Left cardiac atrium (tissue), 4 donors: ENCODE data around the gene NTM. TPM values are rescaled to one million over a fixed set of nuclear protein-coding genes. Genes with fewer than 3 reads are reported as not detected.
A peak's percentile ranks its signal among the peaks of the same experiment; 100 is the strongest.

Experiments used
- ATAC-seq, 2 donors: fragments of 200-7000 bp; cut with Tn5 transposase; one replicate each; pipeline ENCODE4 v1.9.1; 2020; ENCODE audit warnings: mild to moderate bottlenecking in 2 of 2, moderate library complexity in 2 of 2
- DNase-seq: peaks from one replicate; pipeline ENCODE4 v3.0.0-alpha.2; 2020
- intact Hi-C, 2 donors: fragments of 100-400 bp; cut with DNase I; formaldehyde crosslinking; loops; one replicate each; pipeline versions ENCODE4 v1.14.1 to v1.15.1; 2022 to 2023
- total RNA-seq, 2 donors: library from RNA; stranded (reverse); fragmentation: NEBNext Ultra II Directional; extraction: Animal tissue kit (Norgen Biotek cat#: 25700); gene quantifications; one replicate each; pipeline ENCODE4 v1.2.1, GENCODE V29; 2021
- donor health status: DM: no; HTN: yes; CAD: no.
- donor health status: DM: no; HTN: yes; CAD: no; lungs with severe emphysema.
- donor health status: DM: yes; HTN: yes; CAD: no.
- donor health status: Dilated cardiomyopathy.

NTM gene
- total RNA-seq, 2 donors from 2014 or later: 21.5 to 37.4 TPM

DNA sequence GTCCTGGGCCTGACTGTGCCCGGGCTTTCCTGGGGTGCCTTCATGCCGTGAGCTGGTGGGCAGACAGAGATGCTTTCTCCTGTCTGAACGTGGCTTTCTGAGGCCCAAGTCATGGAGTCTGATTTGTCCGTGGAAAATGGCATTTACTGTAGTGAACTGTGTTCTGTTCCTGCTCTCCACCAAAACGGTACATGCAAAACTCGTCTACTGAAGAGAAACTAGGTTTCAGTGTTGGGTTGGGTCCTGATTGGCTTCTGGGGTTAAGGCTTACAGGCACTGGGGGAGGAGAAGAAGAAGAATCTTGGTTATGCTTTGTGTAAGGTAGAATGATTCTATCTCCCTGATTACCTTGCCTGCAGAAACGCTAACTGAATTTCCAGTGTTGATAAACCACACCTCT, 541.7 kb downstream of the NTM start:
- DNase-seq (no peak), ATAC-seq (no peak)
- intact Hi-C loops: loop anchor here in 1 of 2 donors (5.0 kb wide), 1 partner anchor 120 kb away; no protein-coding TSS in a partner anchor

DNA sequence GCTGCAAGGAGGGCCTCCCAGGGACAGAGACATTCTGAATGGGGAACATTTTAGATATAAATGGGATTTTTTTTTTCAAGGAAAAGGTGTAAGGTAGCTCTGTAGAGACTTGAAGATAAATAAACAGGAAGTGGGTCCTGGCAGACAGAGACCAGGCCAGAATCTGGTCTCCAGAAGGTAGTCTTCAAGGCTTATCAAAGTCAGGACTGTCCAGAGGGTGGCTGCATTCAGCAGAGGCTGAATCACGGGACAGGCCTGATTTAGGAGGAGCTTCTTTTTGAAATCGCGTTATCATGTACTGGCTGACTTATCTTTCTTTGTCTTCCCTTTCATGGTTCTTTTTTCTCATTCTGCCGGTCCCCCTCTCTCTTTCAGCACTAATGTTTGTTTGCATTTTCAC, 542.9 kb downstream of the NTM start:
- ATAC-seq: peak in 1 of 2 donors; percentile 13
- intact Hi-C loops: loop anchor here in 1 of 2 donors (5.0 kb wide), 1 partner anchor 119 kb away; no protein-coding TSS in a partner anchor

DNA sequence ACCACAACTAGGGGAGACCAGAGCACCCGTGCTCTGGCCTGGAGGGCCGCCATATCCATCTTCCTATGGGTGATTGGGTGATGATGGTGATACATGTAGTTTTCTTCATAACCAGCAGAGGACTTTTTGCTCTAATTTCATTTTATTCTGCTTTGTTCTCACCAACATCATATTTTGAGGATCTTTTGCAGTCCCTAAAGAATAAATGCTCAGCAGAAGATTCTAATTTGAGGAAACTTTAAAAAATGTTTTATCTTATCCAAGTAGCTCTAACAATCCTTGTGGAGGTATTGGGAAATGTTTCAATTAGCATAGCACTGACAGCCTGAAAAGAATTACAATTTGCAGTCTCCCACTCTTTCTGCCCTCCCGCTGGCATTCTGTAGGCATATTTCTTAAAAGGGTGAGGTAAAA, 544.0 kb downstream of the NTM start:
- ATAC-seq (no peak), DNase-seq (no peak)
- intact Hi-C loops: loop anchor here in 1 of 2 donors (5.0 kb wide), 1 partner anchor 118 kb away; no protein-coding TSS in a partner anchor

More for the DNA sequence above, 542.9 kb downstream of the NTM start:
- DNase-seq: no peak

DNA sequence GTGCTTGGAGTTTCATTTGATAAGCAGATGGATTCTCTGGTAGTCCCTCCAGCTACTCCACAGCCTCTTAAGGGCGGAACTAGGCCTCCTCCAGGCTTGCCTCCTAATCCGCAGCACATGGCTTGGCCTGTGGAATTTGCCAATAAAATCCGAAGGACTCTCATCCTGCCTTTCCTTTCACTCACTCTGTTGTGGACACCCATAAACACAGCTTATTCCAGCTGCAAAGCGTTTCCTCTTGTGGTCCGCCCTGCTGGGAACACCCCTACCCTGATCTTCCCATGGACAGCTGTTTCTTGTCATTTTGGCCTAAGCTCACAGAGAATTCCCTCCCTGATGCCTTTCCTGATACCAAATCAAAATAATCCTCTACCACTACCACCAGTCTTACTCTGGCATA, 546.2 kb downstream of the NTM start:
- DNase-seq (no peak), ATAC-seq (no peak)
- intact Hi-C loops: no loop called here

DNA sequence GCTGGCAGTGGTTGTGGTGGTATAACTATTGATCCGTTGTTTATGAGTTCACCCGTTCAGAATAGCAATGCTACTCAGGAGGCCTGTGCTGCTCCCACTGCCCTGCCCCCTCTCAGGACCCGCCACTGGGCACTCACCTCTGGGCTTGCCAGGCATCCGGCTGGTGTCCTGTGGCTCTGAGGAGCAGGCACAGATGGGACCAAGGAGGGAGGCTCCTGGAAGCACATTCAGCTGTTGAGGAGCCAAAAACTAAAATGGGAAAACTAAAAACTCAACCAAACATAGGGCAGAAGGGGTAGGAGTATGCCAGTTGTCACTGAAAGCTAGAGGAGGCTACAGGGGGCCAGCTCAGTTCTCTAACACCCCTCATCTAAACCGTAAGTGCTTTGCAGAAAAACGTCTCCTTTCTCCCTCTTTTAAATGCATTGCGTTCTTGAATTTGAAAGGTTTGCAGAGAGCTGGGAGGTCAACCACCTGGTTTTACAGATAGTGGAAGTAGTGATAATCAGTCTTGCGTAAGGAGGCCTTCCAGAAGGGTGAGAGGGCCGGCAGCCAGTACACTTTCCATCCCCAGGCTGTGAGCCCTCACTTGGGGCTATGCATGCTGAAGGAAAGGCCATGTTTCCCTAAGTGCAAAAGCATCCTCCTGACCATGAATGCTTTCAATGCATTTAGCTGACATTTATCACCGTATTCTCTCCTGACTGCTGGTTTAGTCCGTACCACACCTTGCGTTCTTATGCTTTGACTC, 547.4 kb downstream of the NTM start:
- intact Hi-C loops: no loop called here
- DNase-seq: no peak
- peak in 1 of 2 donors; percentile 55 for ATAC-seq

GRCh38 chr11:131918663-131919062, 548.2 kb downstream of the NTM start:
- DNase-seq (no peak), ATAC-seq (no peak)
- intact Hi-C loops: no loop called here

GRCh38 chr11:131922220-131922619, 551.8 kb downstream of the NTM start:
- intact Hi-C loops: no loop called here

GRCh38 chr11:131923309-131923708, 552.9 kb downstream of the NTM start:
- DNase-seq (no peak), ATAC-seq (no peak)
- intact Hi-C loops: no loop called here

More at GRCh38 chr11:131922220-131922619, 551.8 kb downstream of the NTM start:
- ATAC-seq: peak in 1 of 2 donors; percentile 8
- no peak for DNase-seq

- ATAC-seq (peak; percentile 30 to 44), DNase-seq (no peak)
- intact Hi-C loops: no loop called here
Observed at GRCh38 chr11:131924001-131924400, 553.6 kb downstream of the NTM start.

DNA sequence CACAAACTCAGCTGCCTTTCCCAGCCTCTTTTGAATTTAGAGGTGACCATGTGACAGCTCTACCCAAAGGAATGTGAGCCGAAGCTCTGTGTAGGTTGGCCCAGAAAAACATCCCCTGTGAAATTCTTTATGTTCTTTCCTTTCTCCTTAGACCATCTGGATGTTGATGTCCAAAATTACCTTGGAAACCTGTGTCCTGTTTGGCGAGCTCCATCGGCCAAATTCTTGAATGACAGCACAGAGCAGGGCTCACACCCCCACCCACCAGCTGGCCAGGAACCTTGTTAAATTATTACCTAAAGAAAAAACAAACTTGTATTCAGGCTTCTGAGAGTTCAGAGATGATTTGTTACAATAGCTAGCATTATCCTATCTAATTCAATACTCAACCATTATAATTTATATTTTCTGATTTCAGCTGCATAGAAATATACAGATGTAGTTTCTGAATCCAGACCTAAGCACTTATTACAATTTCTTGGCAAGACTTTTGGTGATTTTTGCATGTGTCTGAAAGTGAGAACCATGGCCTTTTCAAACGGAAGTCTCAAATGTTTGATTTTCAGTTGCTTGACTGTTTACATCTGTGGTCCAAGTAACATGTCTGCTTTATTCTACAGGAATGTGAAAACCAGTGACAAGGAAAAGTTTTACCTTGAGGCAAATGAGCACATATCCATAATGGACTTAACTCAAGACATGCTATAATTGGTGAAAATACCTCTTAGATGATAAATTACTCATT, 554.2 kb downstream of the NTM start:
- intact Hi-C loops: no loop called here
- DNase-seq: no peak

GRCh38 chr11:131925829-131926228, 555.4 kb downstream of the NTM start:
- ATAC-seq (no peak), DNase-seq (no peak)
- intact Hi-C loops: no loop called here

More for the DNA sequence above, 554.2 kb downstream of the NTM start:
- ATAC-seq: peak in 1 of 2 donors; percentile 40

GRCh38 chr11:131928992-131929391, 558.6 kb downstream of the NTM start:
- ATAC-seq: peak in 1 of 2 donors; percentile 70
- intact Hi-C loops: no loop called here
- no peak for DNase-seq

DNA sequence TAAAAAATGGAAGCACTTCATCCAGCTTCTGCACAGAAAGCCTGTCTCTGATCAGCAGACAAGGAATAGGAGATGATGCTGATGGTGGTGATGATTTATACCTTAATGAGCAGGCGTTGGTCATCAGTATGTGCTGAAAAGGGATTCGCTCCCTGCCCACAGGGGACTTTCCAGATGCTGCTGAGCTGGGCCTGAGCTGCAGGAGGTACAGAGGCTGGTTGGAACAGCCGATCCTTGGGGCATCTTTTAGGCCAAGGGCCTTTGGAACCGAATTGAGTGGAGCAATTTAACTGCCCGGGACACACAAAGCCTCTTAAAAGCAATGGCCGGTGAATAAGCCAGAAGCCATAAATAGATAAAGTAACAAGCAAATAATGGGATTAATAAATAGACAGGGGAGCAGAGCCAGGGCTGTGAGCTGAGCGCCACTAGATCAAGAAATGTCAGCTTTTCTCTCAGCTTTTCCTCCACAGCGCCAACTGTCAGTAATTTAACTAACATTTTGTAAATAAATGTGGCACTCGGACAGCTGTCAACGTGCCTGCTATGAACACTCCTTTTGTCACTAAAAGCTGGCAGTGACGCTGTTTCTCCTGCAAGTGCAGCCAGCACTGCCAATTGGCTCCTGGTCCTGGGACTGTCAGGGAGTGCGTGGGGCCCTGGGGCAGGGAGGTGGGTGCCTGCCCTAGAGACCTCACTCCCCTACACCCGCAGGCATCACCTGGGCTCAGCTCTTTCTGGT, 562.3 kb downstream of the NTM start:
- peak; percentile 86 to 90 for ATAC-seq
- intact Hi-C loops: loop anchor here in 1 of 2 donors (5.0 kb wide), 1 partner anchor 50 kb away; no protein-coding TSS in a partner anchor
- DNase-seq: peak; percentile 71

GRCh38 chr11:131934006-131934405, 563.6 kb downstream of the NTM start:
- DNase-seq: no peak
- intact Hi-C loops: loop anchor here in 1 of 2 donors (5.0 kb wide), 1 partner anchor 48 kb away; no protein-coding TSS in a partner anchor
- ATAC-seq: no peak

DNA sequence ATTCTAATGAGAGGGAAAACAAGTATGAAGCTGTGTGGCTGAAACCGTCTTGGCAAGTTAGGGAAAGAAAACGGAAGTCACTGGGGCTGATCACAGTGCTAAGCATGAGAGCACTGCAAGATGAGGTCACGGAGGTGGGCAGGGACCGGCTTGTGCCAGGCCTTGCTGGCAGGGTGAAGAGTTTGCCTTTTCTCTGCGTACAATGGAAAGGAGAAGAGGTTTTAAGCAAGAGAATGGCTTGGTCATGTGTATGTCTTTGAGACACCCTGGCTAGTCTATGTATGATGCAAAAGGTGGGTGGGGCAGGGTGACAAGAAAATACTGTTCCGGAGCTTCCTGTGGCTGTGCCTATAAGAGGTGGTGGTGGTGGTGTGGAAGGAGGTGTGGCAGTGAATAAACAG, 567.9 kb downstream of the NTM start:
- DNase-seq: no peak
- intact Hi-C loops: no loop called here
- ATAC-seq: peak in 1 of 2 donors; percentile 58

GRCh38 chr11:131940126-131940525, 569.7 kb downstream of the NTM start:
- no peak for DNase-seq
- intact Hi-C loops: no loop called here

DNA sequence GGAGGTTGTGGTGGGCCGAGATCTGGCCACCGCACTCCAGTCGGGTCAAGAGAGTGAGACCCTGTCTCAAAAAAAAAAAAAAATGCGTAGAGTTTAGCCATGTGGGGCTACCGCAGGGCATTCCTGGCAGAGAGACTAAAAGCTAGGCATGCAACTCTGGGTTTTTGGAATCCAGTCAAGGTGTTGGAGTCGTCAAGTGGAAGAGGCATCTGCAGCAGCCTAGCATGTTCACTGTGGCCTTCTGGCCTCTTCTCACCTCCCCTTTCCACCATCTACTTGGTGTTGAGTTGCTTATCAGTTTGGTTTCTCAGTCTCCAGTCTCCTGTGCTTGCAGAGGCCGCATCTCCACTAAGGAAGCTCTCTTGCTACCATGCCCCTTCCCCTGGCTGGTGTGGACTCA, 572.5 kb downstream of the NTM start:
- ATAC-seq (peak; percentile 15 to 56), DNase-seq (no peak)
- intact Hi-C loops: no loop called here

More at GRCh38 chr11:131940126-131940525, 569.7 kb downstream of the NTM start:
- no peak for ATAC-seq

- intact Hi-C loops: no loop called here
- peak in 1 of 2 donors; percentile 2 for ATAC-seq
- no peak for DNase-seq
Observed at GRCh38 chr11:131943295-131943694, 572.9 kb downstream of the NTM start.

DNA sequence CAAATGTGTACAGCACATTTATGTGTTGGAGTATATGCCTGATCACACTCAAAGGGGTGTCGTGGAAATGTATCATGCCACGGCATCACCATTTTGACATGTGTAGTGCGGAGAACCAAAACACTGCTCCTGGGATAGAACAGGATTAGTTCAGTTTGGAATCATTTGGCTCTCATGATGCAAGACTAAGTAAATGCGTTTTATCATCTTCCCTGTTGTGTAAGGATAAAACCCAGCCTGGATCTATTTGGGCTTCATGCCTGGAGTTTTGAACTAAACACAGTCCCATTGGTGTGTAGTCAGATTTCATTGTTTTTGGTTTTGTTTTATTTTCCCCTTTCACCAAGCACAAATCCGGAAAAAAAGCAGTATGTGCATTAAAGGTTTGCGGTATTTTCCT, 574.3 kb downstream of the NTM start:
- peak; percentile 60 to 76 for ATAC-seq
- DNase-seq: no peak
- intact Hi-C loops: no loop called here
